Progenitor cell of endocrine pancreas (in vitro differentiated cells): ENCODE results near the gene COL24A1. TPM values are rescaled to one million over a fixed set of nuclear protein-coding genes. Genes with fewer than 3 reads are reported as not detected.

ENCODE experiments used
- DNase-seq: peaks from one replicate; pipeline ENCODE4 v3.0.0; 2021; ENCODE audit warnings: low spot score; ENCODE audit not compliant: unreplicated experiment
- H3K27ac Mint-ChIP-seq: 2 replicates; pipeline ENCODE4 v1.8.0; 2021; ENCODE audit warnings: mild to moderate bottlenecking, moderate library complexity, mixed read lengths
- H3K27me3 Mint-ChIP-seq: 2 replicates; pipeline ENCODE4 v1.8.0; 2021; ENCODE audit warnings: mixed read lengths
- H3K36me3 Mint-ChIP-seq: 2 replicates; pipeline ENCODE4 v1.8.0; 2022; ENCODE audit warnings: mixed read lengths; ENCODE audit not compliant: insufficient read depth
- H3K4me1 Mint-ChIP-seq: 2 replicates; pipeline ENCODE4 v1.8.0; 2021; ENCODE audit warnings: low read depth, mixed read lengths
- H3K4me3 Mint-ChIP-seq: 2 replicates; pipeline ENCODE4 v1.8.0; 2021; ENCODE audit warnings: low read depth, mild to moderate bottlenecking, moderate library complexity, mixed read lengths
- H3K9me3 Mint-ChIP-seq: 2 replicates; pipeline ENCODE4 v1.8.0; 2021; ENCODE audit warnings: low read depth, mixed read lengths
- CTCF ChIP-seq: fragments of 200-600 bp; sonication (generic); IDR thresholded peaks from one replicate; pipeline ENCODE4 v1.5.0; 2021; ENCODE audit warnings: antibody characterized with exemption, mild to moderate bottlenecking; ENCODE audit not compliant: unreplicated experiment
- total RNA-seq: library from RNA; stranded (reverse); gene quantifications from 2 replicates; pipeline ENCODE4 v1.2.1, GENCODE V29; 2021

Gene COL24A1
- total RNA-seq, 1 donor from 2014 or later = 1.1 TPM

GRCh38 chr1:85683292-85684025, 473.1 kb downstream of the COL24A1 start:
- Mint-ChIP-seq H3K27me3 (no peaks in the 10 kb centered on the region), H3K9me3 (no peaks in the 10 kb centered on the region), H3K36me3 (peaks cover 8% of the 10 kb centered on the region), H3K27ac (no peak overlapping the region), H3K4me3 (no peak overlapping the region), H3K4me1 (no peaks in the 10 kb centered on the region)
- no peak for DNase-seq
- TF ChIP-seq CTCF = no peak

GRCh38 chr1:85681087-85681486, 475.5 kb downstream of the COL24A1 start:
- Mint-ChIP-seq H3K4me1 (no peaks in the 10 kb centered on the region), H3K9me3 (no peaks in the 10 kb centered on the region), H3K4me3 (no peak overlapping the region), H3K27ac (no peak overlapping the region), H3K27me3 (no peaks in the 10 kb centered on the region), H3K36me3 (peaks cover 6% of the 10 kb centered on the region)
- no peak for TF ChIP-seq CTCF
- DNase-seq = no peak

Other genes with a start within 250 kb of the COL24A1 start
- gene ODF2L, start 239.6 kb upstream of the COL24A1 start, total RNA-seq = 111 and 113 TPM in 2 replicates